ENCODE measurements around the gene CFAP141.
A peak's percentile ranks its signal among the peaks of the same experiment; 100 is the strongest.

DNA sequence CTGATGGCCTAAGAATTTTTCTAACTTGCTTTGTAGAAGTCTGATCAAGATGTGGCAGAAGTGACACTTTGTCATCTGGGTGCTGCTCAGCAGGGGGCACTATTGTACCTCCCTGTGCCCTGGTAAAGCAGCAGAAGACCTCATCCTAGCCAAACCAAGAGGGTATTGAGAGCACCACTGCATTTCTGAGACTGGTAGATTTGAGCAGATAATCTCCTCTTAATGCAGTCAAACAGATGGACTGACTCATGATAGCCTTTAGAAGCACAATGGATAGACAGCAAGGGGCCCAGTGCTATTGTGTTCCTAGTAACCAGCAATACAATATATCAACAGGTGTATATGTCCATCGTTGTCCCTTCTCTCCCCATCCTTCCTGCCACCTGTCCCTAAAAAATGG lies 20.0 kb downstream of the CFAP141 start:
- no peak for TF ChIP-seq POLR2AphosphoS5 (IDR thresholded peaks at IDR 0.05; ENCODE audit: low read depth, low read length)
- TF ChIP-seq RFX5 (IDR thresholded peaks at IDR 0.05; ENCODE audit: low read length) = no peak
- TF ChIP-seq, protein P1, sequence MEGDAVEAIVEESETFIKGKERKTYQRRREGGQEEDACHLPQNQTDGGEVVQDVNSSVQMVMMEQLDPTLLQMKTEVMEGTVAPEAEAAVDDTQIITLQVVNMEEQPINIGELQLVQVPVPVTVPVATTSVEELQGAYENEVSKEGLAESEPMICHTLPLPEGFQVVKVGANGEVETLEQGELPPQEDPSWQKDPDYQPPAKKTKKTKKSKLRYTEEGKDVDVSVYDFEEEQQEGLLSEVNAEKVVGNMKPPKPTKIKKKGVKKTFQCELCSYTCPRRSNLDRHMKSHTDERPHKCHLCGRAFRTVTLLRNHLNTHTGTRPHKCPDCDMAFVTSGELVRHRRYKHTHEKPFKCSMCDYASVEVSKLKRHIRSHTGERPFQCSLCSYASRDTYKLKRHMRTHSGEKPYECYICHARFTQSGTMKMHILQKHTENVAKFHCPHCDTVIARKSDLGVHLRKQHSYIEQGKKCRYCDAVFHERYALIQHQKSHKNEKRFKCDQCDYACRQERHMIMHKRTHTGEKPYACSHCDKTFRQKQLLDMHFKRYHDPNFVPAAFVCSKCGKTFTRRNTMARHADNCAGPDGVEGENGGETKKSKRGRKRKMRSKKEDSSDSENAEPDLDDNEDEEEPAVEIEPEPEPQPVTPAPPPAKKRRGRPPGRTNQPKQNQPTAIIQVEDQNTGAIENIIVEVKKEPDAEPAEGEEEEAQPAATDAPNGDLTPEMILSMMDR (IDR thresholded peaks at IDR 0.05) = peak; percentile 66
- no peak for TF ChIP-seq TAF1 (IDR thresholded peaks at IDR 0.05; ENCODE audit: borderline replicate concordance, low read depth, low read length)
- peak; percentile 68 for TF ChIP-seq RAD21 (IDR thresholded peaks at IDR 0.05; ENCODE audit: low read length)
- no peak for TF ChIP-seq MXI1 (IDR thresholded peaks at IDR 0.05; ENCODE audit: low read depth, low read length)
- TF ChIP-seq, protein P2, sequence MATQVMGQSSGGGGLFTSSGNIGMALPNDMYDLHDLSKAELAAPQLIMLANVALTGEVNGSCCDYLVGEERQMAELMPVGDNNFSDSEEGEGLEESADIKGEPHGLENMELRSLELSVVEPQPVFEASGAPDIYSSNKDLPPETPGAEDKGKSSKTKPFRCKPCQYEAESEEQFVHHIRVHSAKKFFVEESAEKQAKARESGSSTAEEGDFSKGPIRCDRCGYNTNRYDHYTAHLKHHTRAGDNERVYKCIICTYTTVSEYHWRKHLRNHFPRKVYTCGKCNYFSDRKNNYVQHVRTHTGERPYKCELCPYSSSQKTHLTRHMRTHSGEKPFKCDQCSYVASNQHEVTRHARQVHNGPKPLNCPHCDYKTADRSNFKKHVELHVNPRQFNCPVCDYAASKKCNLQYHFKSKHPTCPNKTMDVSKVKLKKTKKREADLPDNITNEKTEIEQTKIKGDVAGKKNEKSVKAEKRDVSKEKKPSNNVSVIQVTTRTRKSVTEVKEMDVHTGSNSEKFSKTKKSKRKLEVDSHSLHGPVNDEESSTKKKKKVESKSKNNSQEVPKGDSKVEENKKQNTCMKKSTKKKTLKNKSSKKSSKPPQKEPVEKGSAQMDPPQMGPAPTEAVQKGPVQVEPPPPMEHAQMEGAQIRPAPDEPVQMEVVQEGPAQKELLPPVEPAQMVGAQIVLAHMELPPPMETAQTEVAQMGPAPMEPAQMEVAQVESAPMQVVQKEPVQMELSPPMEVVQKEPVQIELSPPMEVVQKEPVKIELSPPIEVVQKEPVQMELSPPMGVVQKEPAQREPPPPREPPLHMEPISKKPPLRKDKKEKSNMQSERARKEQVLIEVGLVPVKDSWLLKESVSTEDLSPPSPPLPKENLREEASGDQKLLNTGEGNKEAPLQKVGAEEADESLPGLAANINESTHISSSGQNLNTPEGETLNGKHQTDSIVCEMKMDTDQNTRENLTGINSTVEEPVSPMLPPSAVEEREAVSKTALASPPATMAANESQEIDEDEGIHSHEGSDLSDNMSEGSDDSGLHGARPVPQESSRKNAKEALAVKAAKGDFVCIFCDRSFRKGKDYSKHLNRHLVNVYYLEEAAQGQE (IDR thresholded peaks at IDR 0.05; ENCODE audit: low read depth, low read length) = no peak
- no peak for TF ChIP-seq JUND (IDR thresholded peaks at IDR 0.05)
- no peak for TF ChIP-seq EP300 (IDR thresholded peaks at IDR 0.05; ENCODE audit: borderline replicate concordance in 1 of 2, low read depth in 1 of 2, low read length in 1 of 2)
- TF ChIP-seq EZH2phosphoT487 (IDR thresholded peaks at IDR 0.05; ENCODE audit: borderline replicate concordance, low read depth) = no peak
- no peak for TF ChIP-seq YY1 (IDR thresholded peaks at IDR 0.05; ENCODE audit: low read depth)
- no peak for TF ChIP-seq CHD2 (IDR thresholded peaks at IDR 0.05; ENCODE audit: low read length, partially characterized antibody)
- TF ChIP-seq, protein P3, sequence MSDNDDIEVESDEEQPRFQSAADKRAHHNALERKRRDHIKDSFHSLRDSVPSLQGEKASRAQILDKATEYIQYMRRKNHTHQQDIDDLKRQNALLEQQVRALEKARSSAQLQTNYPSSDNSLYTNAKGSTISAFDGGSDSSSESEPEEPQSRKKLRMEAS (IDR thresholded peaks at IDR 0.05; ENCODE audit: low read depth) = no peak
- no peak for TF ChIP-seq TCF12 (IDR thresholded peaks at IDR 0.05)

Data from SK-N-SH (cell line).